ENCODE data around the gene NR3C2. TPM values are rescaled to one million over a fixed set of nuclear protein-coding genes. Genes with fewer than 3 reads are reported as not detected.

NR3C2 gene
- total RNA-seq, 2 experiments from 2014 or later, result 2.0 to 5.2 TPM

DNA sequence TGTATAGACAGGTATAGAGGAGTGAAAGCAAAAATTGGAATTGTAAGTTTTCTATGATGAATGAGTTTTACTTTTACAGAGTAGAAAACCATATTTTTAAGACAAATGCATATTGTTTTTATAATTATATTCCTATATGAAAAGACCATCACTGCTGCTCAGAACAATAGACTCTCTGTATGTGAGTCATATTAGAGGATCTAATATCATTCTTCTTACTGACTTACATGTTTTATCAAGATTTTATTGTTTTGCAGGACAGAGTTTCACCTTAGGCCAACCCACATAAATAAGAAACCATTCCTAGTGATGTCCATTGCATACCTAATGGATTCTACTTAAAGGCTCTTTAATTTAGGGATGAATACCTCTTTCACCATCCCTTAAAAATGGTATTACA, 88.6 kb downstream of the NR3C2 start:
- TF ChIP-seq, protein P1, sequence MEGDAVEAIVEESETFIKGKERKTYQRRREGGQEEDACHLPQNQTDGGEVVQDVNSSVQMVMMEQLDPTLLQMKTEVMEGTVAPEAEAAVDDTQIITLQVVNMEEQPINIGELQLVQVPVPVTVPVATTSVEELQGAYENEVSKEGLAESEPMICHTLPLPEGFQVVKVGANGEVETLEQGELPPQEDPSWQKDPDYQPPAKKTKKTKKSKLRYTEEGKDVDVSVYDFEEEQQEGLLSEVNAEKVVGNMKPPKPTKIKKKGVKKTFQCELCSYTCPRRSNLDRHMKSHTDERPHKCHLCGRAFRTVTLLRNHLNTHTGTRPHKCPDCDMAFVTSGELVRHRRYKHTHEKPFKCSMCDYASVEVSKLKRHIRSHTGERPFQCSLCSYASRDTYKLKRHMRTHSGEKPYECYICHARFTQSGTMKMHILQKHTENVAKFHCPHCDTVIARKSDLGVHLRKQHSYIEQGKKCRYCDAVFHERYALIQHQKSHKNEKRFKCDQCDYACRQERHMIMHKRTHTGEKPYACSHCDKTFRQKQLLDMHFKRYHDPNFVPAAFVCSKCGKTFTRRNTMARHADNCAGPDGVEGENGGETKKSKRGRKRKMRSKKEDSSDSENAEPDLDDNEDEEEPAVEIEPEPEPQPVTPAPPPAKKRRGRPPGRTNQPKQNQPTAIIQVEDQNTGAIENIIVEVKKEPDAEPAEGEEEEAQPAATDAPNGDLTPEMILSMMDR (conservative IDR thresholded peaks at IDR 0.05; ENCODE audit: low read length), result no peak
- no peak for TF ChIP-seq EZH2phosphoT487 (IDR thresholded peaks at IDR 0.05; ENCODE audit: borderline replicate concordance, low read depth, low read length)
- no peak overlapping the region for H2AFZ ChIP-seq (ENCODE audit: low read length)
- intact Hi-C loops (cut with micrococcal nuclease; ENCODE audit: unreplicated experiment), result no loop called here
- BruUV-seq (replicated peaks), result no TSS peak
- H3K36me3 ChIP-seq (ENCODE audit: insufficient read depth, low read length), result no peaks in the 10 kb centered on the region
- no peak overlapping the region for H3K4me2 ChIP-seq (ENCODE audit: low read length)
- POLR2A ChIA-PET, result no interaction called here
- DNase-seq (ENCODE audit: low spot score), result no peak
- no peak overlapping the region for H3K27ac ChIP-seq (ENCODE audit: low read depth, low read length, poor library complexity, severe bottlenecking)
- H3K9me3 ChIP-seq (ENCODE audit: low read length), result no peaks in the 10 kb centered on the region
- CTCF ChIA-PET (ENCODE audit: unreplicated experiment), result no interaction called here
- H3K4me3 ChIP-seq (ENCODE audit: low read depth, low read length, poor library complexity, severe bottlenecking), result no peak overlapping the region
- no peaks in the 10 kb centered on the region for H3K9me2 ChIP-seq (ENCODE audit: insufficient read depth, low read length)
- no peaks in the 10 kb centered on the region for H4K20me1 ChIP-seq (ENCODE audit: insufficient read depth, low read length)
- no peaks in the 10 kb centered on the region for H3K79me2 ChIP-seq (ENCODE audit: insufficient read depth, low read depth, low read length)
- no peaks in the 10 kb centered on the region for H3K4me1 ChIP-seq (ENCODE audit: insufficient read depth, low read length, poor library complexity, severe bottlenecking)

DNA sequence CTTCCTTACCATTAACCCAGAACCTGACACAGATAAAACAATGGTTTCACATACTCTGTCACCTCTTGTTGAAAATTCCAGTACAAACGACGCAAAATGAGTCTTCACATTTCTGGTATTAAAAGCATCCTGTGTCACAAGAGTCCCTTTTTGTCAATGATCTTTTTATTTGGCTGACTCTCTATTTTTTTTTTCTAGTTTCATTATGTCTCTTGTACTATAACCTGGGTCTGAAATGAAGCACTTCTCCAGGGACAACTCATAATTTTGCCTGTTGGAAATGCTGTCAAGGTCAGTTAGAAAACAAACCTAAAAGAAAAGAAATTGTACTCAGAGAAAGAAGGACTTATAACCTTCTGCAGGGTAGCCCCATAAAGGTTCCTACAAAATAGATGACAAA, 93.1 kb downstream of the NR3C2 start:
- Histone ChIP-seq H4K20me1 (ENCODE audit: insufficient read depth, low read length) (no peaks in the 10 kb centered on the region), H3K79me2 (ENCODE audit: insufficient read depth, low read depth, low read length) (no peaks in the 10 kb centered on the region), H3K4me1 (ENCODE audit: insufficient read depth, low read length, poor library complexity, severe bottlenecking) (no peaks in the 10 kb centered on the region), H3K9me3 (ENCODE audit: low read length) (no peaks in the 10 kb centered on the region), H3K4me3 (ENCODE audit: low read depth, low read length, poor library complexity, severe bottlenecking) (no peak overlapping the region), H3K4me2 (ENCODE audit: low read length) (no peak overlapping the region), H3K36me3 (ENCODE audit: insufficient read depth, low read length) (no peaks in the 10 kb centered on the region), H3K9me2 (ENCODE audit: insufficient read depth, low read length) (no peaks in the 10 kb centered on the region), H3K27ac (ENCODE audit: low read depth, low read length, poor library complexity, severe bottlenecking) (no peak overlapping the region), H2AFZ (ENCODE audit: low read length) (no peak overlapping the region)
- no peak for DNase-seq (ENCODE audit: low spot score)
- CTCF ChIA-PET (ENCODE audit: unreplicated experiment), result no interaction called here
- intact Hi-C loops (cut with micrococcal nuclease; ENCODE audit: unreplicated experiment), result no loop called here
- TF ChIP-seq EZH2phosphoT487 (IDR thresholded peaks at IDR 0.05; ENCODE audit: borderline replicate concordance, low read depth, low read length), result no peak
- TF ChIP-seq, protein P1 (conservative IDR thresholded peaks at IDR 0.05; ENCODE audit: low read length), result no peak
- no TSS peak for BruUV-seq (replicated peaks)
- POLR2A ChIA-PET, result interaction anchor here (0.9 kb wide), 2 partner anchors 54 to 492 kb away, joined by 3 read pairs; no protein-coding TSS in a partner anchor

DNA sequence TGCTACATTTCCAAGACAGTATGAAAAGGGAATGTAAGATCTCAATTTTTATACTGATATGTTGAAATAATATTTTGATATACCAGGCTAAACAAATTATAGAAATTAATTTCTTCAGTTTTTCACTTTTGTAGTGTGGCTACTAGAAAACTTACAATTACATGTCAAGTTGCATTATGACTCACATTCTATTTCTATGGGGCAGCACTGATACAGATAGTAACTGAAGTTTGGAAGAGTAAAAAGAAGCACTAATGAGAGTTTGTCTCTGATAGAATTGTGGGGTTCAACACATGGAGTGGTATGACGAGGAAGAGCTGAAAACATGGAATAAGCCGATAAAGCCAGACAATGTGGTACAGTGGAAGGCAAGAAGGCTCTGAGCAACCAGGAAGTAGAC, 95.6 kb downstream of the NR3C2 start:
- TF ChIP-seq, protein P1 (conservative IDR thresholded peaks at IDR 0.05; ENCODE audit: low read length), result no peak
- no peak for TF ChIP-seq EZH2phosphoT487 (IDR thresholded peaks at IDR 0.05; ENCODE audit: borderline replicate concordance, low read depth, low read length)
- ChIA-PET CTCF (ENCODE audit: unreplicated experiment) (no interaction called here), POLR2A (interaction anchor here (0.6 to 1.3 kb wide), 2 partner anchors 8 to 32 kb away, joined by 3 read pairs; no protein-coding TSS in a partner anchor)
- Histone ChIP-seq H3K27ac (ENCODE audit: low read depth, low read length, poor library complexity, severe bottlenecking) (no peak overlapping the region), H3K4me2 (ENCODE audit: low read length) (no peak overlapping the region), H3K9me3 (ENCODE audit: low read length) (no peaks in the 10 kb centered on the region), H2AFZ (ENCODE audit: low read length) (no peak overlapping the region), H3K9me2 (ENCODE audit: insufficient read depth, low read length) (no peaks in the 10 kb centered on the region), H3K4me1 (ENCODE audit: insufficient read depth, low read length, poor library complexity, severe bottlenecking) (no peaks in the 10 kb centered on the region), H3K4me3 (ENCODE audit: low read depth, low read length, poor library complexity, severe bottlenecking) (no peak overlapping the region), H3K36me3 (ENCODE audit: insufficient read depth, low read length) (no peaks in the 10 kb centered on the region), H4K20me1 (ENCODE audit: insufficient read depth, low read length) (no peaks in the 10 kb centered on the region), H3K79me2 (ENCODE audit: insufficient read depth, low read depth, low read length) (no peaks in the 10 kb centered on the region)
- intact Hi-C loops (cut with micrococcal nuclease; ENCODE audit: unreplicated experiment), result no loop called here
- BruUV-seq (replicated peaks), result no TSS peak
- no peak for DNase-seq (ENCODE audit: low spot score)

Measured in OCI-LY7 (cell line).